HG02642 (cell line): Measurements from ENCODE around the gene ZMYND10.
A peak's percentile ranks its signal among the peaks of the same experiment; 100 is the strongest.

Source experiments
- ATAC-seq: cut with Tn5 transposase; IDR thresholded peaks from one replicate; pipeline ENCODE4 v1.9.1; 2021; ENCODE audit warnings: mild to moderate bottlenecking; ENCODE audit not compliant: unreplicated experiment, poor library complexity

ZMYND10 gene

GRCh38 chr3:50294089-50294488, 51.4 kb downstream of the ZMYND10 start:
- ATAC-seq, result no peak

- no peak for ATAC-seq
Measured at GRCh38 chr3:50293079-50293801, 52.3 kb downstream of the ZMYND10 start.

- ATAC-seq, result peak; percentile 93
Measured at GRCh38 chr3:50292159-50293078, 53.1 kb downstream of the ZMYND10 start, which contains the start of gene IFRD2. Gene IFRD2 (minus strand): TSS chr3:50292429. CDS start chr3:50292274, 155 bp downstream.
